Measurements from ENCODE around the gene THOC2. TPM values are rescaled to one million over a fixed set of nuclear protein-coding genes. Genes with fewer than 3 reads are reported as not detected.
"Not testable (repeated sequence)": the region's sequence is repeated elsewhere in the genome, so short reads cannot be mapped to it uniquely, and the experiment has no call there.

THOC2 gene
- total RNA-seq, 1 experiment from 2014 or later, result 54.4 TPM

DNA sequence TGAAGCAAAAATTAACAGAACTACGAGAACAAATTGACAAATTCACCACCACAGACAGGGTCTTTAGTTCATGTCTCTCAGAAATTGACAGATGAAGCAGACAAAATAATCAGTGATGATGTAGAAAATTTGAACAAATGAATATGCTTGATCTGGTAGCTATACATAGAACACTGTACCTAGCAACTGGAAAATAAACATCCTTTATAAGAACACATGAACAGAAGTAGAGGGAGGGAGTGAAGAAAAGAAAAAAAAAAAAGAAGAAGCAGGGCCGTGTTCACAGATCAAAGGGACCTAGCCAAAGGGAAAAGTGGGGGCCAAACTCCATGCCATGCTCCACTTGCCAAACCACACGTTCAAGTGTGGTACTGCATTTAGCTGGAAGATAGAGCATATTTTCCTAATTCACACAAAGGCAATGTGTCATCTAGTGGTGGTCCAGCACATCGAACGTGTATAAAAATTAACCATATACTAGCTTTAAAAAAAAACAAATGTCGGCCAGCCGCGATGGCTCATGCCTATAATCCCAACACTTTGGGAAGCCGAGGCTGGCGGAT lies 5.6 kb upstream of the THOC2 start:
- DNase-seq (ENCODE audit: low spot score), result no peak

DNA sequence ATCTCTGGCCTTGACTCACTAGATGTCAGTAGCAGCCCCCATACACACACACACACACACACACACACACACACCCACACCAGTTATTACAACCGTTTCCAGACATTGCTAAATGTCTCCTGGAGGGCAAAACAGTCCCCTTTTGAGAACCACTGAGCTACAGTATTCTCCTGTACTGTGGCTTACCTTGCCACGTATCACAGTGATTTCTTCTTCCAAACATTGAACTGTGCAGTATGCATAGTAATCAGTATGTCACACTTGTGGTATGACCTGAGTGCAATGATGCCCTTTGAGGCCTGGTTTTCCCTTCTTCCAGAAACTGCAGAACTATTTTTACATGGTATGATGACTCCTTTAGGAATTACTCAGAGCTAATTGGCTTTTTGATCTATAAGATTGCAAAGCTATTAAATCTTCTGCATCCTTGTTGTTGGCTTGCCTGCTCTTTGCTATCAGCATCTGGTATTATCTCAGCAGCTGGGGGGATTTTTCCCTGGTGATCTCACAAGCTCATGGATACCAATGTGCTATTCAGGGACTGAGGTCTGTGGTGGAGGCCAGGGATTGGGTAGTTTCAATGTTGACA lies 3.6 kb upstream of the THOC2 start:
- DNase-seq (ENCODE audit: low spot score), result no peak

DNA sequence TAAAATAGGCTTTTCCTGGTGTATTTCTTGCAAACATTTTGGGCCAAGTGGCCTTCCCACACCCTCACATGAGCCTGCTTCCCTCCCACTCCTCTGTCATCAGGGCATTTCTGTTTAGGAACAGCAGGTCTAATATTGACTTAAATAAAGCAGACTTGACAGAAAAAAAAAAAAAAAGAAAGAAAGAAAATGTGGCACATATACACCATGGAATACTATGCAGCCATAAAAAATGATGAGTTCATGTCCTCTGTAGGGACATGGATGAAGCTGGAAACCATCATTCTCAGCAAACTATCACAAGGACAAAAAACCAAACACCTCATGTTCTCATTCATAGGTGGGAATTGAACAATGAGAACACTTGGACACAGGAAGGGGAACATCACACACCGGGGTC lies 2.3 kb upstream of the THOC2 start:
- DNase-seq (ENCODE audit: low spot score), result not testable (repeated sequence)

DNA sequence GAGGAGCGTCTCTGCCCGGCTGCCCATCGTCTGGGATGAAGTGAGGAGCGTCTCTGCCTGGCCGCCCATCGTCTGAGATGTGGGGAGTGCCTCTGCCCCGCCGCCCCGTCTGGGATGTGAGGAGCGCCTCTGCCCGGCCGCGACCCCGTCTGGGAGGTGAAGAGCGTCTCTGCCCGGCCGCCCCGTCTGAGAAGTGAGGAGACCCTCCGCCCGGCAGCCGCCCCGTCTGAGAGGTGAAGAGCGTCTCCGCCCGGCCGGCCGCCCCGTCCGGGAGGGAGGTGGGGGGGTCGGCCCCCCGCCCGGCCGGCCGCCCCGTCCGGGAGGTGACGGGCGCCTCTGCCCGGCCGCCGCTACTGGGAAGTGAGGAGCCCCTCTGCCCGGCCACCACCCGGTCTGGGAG lies 1.2 kb upstream of the THOC2 start:
- not testable (repeated sequence) for DNase-seq (ENCODE audit: low spot score)

DNA sequence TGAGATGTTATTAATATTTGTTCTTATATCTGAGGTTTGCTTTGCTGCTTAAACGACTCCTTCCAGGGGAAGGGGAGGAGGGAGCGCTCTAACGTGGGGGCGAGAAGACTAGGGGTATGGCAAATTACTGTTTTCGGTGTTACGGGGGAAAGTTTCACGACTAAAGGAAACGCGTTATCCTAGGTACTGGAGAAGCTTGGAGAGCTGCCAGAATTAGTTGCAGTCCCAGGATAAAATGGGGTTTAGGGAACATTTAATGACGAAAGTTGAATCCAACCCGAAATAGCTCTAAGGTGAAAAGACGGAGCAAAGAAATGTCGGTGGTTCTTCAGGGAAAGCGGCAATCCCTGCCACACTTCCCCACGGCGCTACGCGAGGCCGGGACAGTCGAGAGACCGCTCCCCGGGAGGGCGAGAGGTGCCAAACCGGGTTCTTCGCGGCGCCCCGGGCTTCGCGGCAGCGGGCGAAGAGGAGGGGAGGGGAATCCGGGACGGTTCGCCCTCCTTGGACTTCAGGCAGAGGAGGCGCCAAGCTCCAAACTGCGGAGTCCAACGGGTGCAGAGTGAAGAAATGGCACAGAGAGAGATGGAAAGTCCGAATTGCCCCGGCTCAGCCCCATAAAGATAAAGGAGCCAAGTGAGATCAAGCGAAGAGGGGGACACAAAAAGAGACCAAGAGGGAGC lies 724 bp downstream of the THOC2 start:
- DNase-seq (ENCODE audit: low spot score), result peak; percentile 52

DNA sequence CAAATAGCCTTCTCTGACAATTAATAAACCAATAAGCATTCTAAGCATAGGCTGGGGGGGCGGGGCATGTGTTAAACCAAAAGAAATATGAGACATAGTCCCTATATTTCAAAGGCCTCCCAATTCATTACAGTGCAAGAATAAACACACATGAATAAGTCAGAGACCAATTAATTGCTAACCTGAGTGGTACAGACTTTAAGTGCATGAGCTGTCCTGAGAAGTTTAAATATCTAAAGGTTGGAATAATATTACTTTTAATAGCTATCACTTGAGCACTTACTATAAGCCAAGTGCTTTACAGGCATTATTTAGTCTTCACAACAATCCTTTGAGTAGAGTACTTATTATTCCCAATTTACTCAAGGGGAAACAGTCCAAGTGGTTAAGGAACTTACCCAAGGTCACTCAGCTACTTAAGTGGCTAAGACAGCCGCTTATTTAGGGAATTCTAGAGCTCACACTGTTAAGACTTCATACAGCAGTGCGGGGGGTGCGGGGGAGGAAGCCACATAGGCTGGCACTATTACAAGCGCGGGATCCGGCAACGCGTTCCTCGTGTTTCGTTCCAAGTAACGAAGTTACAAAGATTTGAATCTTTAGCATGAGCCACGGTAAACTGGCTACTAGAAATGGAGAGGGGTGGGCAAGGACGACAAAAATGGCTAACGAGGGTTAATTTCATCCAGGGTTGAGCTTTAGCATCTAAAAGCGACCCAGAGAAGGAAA lies 1.4 kb downstream of the THOC2 start:
- peak; percentile 44 for DNase-seq (ENCODE audit: low spot score)

DNA sequence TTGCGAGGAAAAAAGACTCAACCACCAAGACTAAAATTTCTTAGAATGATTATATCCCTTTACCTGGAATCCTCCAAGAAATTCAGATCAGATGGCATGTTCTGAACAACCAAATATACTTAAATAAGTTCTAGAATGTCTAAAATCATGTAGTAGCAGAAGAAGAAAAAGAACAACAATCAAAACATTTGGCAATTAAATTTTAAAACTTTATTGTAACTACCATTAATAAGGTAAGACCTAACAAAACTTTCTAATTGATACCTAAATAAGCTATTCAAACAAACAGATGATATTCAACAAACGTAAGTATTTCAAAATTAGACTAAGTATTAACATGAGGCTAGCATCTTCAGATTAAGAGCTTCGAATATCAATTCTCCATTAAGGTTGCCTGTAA lies 4.3 kb downstream of the THOC2 start:
- no peak for DNase-seq (ENCODE audit: low spot score)

DNA sequence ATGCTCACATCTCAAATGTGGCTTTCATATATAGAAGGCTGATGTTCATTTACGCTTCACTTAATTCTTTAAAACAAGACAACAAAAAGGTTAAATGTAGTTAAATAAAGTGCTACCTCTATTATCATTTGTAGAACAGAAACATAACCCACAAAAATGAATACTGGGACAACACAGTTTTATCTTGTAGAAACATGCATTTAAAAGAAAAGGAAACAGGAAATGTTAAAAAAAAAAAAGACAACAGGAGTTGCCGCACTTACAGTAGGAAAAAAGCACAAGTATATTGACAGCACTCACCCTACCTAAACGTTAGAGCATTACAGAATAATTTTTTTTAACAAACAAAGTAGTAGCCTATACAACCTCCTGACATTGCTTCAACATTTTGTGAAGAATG lies 4.8 kb downstream of the THOC2 start:
- no peak for DNase-seq (ENCODE audit: low spot score)

DNA sequence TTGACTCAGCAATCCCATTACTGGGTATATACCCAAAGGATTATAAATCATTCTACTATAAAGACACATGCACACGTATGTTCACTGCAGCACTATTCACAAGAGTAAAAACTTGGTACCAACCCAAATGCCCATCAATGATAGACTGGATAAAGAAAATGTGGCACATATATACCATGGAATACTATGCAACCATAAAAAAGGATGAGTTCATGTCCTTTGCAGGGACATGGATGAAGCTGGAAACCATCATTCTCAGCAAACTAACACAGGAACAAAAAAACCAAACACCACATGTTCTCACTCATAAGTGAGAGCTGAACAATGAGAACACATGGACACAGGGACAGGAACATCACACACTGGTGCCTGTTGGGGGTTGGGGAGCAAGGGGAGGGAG lies 10.7 kb downstream of the THOC2 start:
- DNase-seq (ENCODE audit: low spot score), result not testable (repeated sequence)

DNA sequence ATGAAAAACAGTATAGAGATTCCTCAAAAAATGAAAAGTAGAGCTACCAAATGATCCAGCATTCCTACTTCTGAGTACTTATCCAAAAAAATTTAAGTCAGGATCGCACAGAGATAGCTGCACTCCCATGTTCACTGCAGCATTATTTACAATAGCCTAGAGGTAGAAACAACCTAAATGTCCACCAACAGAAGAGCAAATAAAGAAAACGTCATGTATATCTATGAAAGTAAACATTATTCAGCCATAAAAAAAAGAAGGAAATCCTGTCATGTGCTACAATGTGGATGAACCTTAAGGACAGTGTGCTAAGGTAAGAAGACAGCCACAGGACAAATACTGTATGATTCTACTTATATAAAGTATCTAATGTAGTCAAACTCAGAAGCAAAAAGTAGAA lies 12.4 kb downstream of the THOC2 start:
- DNase-seq (ENCODE audit: low spot score), result no peak

DNA sequence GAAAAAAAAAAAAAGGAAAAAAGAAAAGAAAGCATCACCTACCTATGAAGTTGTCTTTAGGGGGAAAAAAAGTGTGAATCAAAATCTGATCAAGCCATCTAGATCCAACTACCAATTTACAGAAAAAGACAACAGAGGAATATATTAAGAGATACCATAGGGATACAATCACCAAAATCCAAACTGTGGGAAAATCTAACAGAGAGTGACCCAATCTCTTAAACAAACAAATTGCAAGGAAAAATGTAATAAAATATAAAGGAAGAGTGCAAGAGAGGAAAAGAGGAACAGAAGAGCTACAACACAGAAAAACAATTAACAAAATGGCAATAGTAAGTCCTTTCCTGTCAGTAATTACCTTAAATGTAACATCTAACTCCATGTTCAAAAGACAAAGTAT lies 19.0 kb downstream of the THOC2 start:
- DNase-seq (ENCODE audit: low spot score), result no peak

DNA sequence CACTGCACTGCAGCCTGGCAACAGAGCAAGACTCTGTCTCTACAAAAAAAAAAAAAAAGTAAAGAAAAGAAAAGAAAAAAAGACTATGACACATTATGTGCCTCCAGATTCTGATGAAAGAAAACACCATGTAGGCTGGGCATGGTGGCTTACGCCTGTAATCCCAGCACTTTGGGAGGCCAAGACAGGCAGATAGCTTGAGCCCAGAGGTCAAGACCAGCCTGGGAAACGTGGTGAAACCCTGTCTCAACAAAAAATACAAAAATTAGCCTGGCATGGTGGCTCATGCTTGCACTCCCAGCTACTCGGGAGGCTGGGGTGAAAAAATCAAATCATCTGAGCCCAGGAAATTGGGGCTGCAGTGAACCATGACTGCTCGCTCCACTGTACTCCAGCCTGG lies 19.4 kb downstream of the THOC2 start:
- DNase-seq (ENCODE audit: low spot score), result no peak

DNA sequence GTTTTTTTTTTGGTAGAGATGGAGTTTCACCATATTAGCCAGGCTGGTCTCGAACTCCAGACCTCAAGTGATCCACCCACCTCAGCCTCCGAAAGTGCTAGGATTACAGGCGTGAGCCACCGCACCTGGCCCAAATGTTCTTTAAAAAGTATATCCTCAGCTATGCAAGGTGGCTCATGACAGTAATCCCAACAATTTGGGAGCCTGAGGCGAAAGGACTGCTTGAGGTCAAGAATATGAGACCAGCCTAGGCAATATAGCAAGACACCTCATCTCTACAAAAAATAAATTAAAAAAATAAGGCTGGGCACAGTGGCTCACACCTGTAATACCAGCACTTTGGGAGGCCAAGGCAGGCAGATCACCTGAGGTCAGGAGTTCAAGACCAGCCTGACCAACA lies 21.7 kb downstream of the THOC2 start:
- not testable (repeated sequence) for DNase-seq (ENCODE audit: low spot score)

DNA sequence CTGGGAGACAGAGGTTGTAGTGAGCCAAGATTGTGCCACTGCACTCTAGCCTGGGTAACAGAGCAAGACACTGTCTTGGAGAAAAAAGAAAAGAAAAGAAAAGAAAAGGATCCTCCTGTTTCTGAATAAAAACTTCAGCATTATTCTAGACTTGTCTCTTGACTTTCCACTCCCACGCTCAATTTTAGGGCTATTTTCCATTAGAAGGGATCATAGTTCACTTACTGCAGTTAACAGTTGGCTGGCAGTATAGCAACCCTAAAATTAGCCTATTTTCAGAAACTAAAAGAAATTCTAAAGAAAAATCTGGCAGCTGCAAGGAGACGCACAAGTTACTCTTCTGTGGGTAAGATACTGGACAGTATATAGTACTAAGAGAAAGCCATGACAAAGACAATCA lies 28.1 kb downstream of the THOC2 start:
- no peak for DNase-seq (ENCODE audit: low spot score)

DNA sequence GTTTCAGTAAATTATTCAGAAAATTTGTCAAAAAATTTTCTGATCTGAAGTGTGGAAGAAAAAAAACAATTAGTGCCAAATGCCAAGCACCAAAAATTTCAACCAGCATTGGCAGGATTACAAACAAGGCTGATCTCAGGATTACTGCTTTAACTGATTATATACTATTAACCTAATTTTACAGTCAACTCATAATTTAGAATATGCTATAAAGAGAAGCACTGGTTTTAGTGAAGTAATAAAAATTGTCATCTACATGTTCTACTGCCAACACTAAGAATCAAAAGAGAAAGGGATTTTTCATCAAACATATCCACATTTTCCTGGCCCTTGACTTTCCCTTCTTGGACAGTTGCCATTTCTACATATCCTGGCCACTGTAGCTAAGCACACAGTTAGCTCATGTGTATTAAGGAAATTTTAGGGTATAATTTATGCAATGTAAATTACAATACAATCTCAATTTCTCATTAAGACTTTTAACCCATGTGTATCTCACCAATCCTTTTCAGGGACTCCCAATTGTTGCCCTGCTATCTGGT lies 33.8 kb downstream of the THOC2 start:
- DNase-seq (ENCODE audit: low spot score), result no peak

DNA sequence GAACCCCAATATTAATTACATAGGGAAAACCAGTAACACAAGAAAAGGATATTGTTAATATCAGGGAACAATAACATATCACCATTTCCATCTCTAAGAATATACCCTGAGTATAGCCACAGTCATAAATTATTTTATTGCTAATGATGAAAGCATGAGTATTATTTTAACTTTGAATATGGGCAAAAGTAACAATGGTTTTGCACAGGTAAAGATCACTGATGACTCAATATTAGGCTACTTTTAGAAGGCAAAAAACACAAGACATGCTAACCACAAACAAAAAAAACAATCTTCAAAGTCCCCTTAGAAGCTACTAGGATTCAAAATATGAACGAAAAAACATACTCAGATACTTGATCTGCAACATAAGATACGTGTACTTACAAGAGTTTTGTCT lies 36.5 kb downstream of the THOC2 start:
- DNase-seq (ENCODE audit: low spot score), result no peak

DNA sequence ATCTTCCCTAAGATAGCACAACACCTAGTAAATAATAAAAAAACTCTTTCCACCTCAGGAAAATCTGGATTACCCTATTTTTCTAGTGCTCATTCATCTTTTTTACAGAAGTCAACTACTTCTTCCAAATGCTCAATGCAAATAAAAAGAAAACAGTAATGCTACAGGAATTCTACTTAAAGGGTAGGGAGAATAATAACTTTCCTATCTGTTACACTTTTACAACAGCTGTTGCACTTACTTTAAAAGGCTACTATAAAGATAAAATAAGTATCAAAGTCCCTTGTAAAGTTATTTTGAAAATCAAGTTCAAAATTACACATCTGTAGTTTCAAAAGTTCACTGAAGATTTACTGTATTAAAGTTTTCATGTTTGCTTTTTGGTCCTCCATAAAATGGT lies 37.6 kb downstream of the THOC2 start:
- DNase-seq (ENCODE audit: low spot score), result no peak

DNA sequence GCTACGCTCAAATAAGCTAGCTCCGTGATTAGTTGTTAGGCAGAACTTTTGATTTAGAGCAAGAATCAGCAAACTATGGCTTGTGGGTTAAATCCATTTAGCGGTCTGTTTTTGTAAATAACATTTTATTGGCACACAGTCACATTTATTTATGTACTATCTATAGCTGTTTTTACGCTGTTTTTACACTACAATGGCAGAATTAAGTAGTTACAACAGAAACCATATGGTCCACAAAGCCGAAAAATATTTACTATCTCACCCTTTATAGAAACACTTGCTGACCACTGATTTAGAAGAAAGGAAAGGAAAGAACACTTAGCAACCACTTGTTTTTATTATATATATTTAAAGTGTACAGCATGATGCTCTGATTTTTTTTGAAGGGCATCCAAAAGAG lies 41.1 kb downstream of the THOC2 start:
- no peak for DNase-seq (ENCODE audit: low spot score)

DNA sequence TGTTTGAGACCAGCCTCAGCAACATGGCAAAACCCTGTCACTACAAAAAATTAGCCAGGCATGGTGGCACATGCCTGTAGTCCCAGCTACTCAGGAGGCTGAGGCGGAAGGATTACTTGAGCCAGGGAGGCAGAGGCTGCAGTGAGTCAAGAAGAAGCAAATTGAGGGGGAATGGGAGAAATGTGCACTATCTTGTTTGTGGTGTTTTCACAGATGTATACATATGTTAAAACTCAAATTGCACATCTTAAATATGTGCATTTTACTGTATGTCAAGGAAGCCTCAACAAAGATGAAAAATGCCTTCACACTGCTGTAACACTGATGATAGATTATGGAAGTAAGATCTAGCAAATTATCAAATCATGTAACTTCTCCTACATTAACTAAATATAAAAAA lies 44.3 kb downstream of the THOC2 start:
- no peak for DNase-seq (ENCODE audit: low spot score)

DNA sequence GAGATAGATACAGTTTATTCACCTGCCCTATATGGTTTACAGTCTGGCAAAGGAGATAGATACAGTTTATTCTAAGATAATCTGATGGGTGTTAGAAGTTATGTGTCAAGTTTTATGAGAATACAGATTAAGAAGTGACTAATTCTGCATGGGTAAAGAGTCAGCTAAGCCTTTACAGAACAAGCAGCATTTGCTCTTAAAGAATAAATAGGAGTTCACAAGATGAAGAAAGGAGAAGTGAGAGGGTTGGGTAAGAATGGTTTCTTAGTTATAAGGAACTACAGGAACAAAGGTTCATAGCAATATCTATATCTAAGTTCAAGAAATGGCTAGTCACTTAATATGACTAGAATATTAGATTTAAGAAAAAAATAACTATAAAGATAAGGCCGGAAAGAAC lies 47.6 kb downstream of the THOC2 start:
- DNase-seq (ENCODE audit: low spot score), result no peak

DNA sequence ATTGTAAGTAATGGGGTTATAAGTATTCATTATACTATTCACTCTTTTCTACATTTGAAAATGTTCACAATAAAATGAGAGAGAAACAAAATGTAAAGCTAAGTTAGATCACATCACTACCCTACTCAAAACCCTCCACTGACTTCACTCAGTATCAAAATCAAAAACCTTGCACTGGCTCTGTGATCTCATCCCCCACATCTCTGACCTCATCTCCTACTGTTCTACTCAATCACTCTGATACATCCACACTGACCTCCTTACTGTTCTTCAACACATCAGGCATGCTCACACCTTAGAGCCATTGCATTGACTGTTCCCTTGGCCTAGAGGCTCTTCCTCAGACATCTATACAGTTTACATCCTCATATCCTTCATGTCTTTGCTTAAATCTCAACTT lies 50.7 kb downstream of the THOC2 start:
- no peak for DNase-seq (ENCODE audit: low spot score)

DNA sequence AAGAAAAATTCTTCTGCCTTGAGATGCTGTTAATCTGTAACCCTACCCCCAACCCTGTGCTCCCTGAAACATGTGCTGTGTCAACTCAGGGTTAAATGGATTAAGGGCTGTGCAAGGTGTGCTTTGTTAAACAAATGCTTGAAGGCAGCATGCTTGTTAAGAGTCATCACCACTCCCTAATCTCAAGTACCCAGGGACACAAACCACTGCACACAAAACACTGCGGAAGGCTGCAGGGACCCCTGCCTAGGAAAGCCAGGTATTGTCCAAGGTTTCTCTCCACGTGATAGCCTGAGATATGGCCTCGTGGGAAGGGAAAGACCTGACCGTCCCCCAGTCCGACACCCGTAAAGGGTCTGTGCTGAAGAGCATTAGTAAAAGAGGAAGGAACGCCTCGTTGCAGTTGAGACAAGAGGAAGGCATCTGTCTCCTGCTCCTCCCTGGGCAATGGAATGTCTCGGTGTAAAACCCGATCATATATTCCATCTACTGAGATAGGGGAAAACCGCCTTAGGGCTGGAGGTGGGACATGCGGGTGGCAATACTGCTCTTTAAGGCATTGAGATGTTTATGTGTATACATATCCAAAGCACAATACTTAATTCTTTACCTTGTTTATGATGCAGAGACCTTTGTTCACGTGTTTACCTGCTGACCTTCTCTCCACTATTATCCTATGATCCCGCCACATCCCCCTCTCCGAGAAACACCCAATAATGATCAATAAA lies 53.0 kb downstream of the THOC2 start:
- DNase-seq (ENCODE audit: low spot score), result not testable (repeated sequence)

Data from HT-29 (cell line).